GM18870 (cell line): ENCODE measurements around the gene GPRIN2.
"Not testable (repeated sequence)": the region's sequence is repeated elsewhere in the genome, so short reads cannot be mapped to it uniquely, and the experiment has no call there.

Experiments
- ATAC-seq: cut with Tn5 transposase; IDR thresholded peaks from one replicate; pipeline ENCODE4 v1.9.1; 2021; ENCODE audit warnings: moderate library complexity; ENCODE audit not compliant: unreplicated experiment

Gene GPRIN2

GRCh38 chr10:46522295-46523118, 34.0 kb downstream of the GPRIN2 start:
- ATAC-seq = no peak

DNA sequence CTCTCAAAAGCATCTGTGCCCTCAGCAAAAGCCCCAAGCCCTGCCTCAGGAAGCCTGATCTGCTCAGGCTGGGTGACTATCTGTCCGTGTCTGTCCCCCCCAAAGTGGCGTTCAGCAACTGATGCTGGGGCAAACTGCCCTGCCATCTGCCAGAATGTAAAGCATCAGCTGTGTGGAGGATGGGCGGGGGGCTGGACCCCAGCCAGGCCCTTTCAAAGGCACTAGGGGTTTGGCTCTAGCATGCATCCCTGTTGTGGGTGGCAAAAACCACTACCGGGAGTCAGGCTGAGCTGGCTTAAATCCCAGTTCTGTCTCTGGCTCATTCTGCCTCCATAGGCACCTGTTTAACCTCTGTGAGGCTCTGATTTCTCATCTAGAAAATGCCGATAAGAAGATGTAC, 35.5 kb downstream of the GPRIN2 start:
- no peak for ATAC-seq

DNA sequence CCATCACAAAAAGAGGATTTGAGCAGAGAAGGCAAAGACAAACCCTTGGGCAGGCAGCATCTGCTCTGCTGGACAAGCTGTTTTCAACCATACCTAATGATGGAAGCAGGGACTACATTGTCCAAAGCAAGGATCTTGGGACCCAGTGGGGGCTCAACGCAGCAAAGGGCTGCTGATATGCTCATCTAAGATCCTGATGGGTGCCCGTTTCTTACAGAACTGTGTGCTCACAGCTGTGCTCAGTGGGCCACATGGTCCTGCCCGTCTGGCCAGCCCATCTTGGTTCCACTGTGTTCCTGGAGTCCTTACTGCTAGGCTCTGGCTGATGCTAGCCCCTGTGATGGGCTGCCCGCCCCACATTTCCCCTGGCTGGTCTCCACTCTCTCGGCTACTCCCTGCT, 36.1 kb downstream of the GPRIN2 start:
- ATAC-seq = no peak

GRCh38 chr10:46518028-46518725, 38.3 kb downstream of the GPRIN2 start:
- no peak for ATAC-seq

- ATAC-seq = no peak
Measured at GRCh38 chr10:46517541-46517940, 38.9 kb downstream of the GPRIN2 start.

- no peak for ATAC-seq
Measured at GRCh38 chr10:46516660-46517416, 39.6 kb downstream of the GPRIN2 start.

GRCh38 chr10:46515793-46516192, 40.7 kb downstream of the GPRIN2 start:
- no peak for ATAC-seq

DNA sequence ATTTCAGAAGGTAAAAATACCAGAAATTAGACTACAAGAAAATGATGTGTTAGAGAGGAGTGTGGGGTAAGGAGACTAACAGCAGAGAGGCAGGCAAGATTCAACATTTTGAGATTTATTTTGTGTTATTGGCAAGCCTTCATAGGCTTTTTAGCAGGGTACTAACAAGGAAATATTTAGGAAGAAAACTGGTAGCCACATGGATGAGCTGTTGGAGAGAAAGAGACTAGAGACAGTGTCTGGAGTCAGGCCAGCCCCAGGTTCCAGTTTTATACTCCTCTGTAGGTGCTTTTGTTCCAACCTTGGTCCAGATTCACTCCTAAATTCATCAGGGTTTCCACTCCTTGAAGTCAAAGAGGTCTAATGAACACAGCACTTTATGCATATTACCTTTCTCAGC, 41.1 kb downstream of the GPRIN2 start:
- no peak for ATAC-seq

DNA sequence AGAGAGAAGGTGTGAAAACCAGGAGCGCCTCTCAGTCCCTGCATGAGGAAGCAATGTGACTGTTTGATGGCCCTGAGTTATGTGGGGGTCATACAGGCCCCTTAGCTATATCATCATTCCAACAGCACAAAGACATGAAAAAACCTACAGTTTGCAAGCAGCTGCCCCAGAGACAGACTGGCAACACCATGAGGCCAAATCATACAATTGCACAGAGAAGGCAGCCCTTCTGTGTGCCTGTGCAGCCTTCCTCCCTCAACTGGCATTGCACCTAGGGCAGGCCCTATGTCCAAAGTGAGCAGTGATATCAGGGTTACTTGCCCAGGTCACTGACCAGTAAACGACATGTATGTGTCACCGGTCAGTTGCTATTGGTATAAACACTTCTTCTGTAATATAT, 41.6 kb downstream of the GPRIN2 start:
- no peak for ATAC-seq

GRCh38 chr10:46514431-46514861, 42.0 kb downstream of the GPRIN2 start:
- no peak for ATAC-seq

GRCh38 chr10:46513333-46513732, 43.1 kb downstream of the GPRIN2 start:
- ATAC-seq = not testable (repeated sequence)

DNA sequence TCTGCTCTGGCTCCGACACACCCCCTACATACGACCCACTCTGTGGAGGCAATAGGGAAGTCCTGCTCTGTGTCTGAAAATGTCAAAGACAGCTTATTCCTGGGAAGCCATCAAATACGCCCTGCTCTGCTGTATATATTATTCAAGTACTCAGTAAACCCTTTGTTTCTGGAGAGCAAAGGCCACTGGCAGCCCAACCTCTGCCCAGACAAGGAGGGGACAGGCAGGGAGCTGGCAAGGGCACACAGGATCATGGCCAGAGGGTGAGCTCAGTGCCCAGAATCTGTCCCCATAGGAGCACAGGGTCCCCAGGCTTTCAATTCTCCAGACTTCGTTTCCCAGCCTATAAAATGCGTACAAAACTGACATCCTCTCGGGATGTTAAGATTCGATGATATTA, 43.7 kb downstream of the GPRIN2 start:
- not testable (repeated sequence) for ATAC-seq

- not testable (repeated sequence) for ATAC-seq
Measured at GRCh38 chr10:46512002-46512401, 44.5 kb downstream of the GPRIN2 start.
